Measurements from ENCODE around the gene NANOS2.

NANOS2 gene

DNA sequence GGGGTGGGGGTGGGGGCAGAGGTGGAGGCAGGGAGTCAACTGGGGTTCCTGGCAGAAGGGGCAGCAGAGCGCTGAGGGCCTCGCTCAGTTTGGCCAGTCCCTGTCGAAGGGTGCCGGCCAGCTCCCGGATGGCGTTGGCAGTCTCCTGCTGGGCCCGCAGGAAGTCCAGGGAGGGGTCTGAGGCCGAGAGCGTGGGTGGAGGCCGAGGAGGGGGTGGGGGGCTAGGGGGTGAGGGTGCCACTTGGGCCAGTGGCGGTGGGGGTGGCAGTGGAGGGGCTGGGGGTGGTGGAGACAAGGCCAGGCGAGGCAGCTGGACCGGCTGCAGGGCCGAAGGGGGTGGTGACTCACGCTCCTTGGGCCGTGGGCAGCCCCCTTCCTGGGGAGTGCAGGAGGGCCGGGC lies 23.7 kb downstream of the NANOS2 start:
- no peak for DNase-seq

DNA sequence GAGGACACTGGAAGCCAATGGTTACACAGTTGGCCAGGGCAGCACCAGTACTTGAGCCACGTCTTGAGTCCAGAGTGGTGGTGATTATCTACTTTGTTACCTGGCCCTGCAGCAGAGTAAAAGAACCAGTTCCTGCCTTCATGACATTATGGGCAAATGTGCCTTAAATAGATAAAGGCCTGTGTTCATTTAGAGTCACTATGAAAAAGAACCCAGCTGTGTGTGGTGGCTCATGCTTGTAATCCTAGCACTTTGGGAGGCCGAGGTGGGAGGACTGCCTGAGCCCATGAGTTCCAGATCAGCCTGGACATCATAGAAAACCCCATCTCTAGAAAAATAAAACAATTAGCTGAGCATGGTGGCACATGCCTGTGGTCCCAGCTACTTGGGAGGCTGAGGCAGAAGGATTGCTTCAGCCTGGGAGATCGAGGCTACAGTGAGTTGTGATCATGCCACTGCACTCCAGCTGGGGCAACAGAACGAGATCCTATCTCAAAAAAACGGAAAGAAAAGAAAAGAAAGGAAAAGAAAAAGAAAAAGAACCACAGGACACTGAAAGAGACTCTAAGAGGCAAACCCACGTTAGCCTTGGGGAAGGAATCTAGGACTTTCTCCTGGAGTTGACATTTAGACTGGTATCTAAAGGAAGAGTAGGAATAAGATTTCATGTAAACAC lies 25.2 kb downstream of the NANOS2 start:
- DNase-seq = no peak

DNA sequence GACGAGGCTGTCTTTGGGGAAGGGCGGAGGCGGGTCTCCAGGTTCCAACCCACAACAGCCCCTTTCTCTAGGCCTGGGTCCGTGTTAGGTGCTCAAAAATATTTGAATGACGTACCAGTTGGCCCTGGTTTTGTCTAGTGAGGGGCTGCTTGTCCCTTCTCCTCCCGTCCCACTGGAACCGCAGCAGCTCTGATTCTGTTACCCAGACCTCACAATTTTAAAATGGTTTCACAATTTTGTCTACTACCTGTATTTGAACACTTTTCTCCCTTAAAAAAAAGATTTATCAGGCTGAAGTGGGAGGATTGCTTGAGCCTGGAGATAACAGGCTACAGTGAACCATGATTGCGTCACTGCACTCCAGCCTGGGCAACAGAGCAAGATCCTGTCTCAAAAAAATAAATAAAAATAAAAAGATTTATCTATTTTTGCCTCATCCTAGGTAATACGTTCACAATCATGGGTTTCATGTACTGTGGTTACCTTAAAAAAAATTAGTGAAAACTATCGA lies 27.3 kb downstream of the NANOS2 start:
- DNase-seq = no peak

DNA sequence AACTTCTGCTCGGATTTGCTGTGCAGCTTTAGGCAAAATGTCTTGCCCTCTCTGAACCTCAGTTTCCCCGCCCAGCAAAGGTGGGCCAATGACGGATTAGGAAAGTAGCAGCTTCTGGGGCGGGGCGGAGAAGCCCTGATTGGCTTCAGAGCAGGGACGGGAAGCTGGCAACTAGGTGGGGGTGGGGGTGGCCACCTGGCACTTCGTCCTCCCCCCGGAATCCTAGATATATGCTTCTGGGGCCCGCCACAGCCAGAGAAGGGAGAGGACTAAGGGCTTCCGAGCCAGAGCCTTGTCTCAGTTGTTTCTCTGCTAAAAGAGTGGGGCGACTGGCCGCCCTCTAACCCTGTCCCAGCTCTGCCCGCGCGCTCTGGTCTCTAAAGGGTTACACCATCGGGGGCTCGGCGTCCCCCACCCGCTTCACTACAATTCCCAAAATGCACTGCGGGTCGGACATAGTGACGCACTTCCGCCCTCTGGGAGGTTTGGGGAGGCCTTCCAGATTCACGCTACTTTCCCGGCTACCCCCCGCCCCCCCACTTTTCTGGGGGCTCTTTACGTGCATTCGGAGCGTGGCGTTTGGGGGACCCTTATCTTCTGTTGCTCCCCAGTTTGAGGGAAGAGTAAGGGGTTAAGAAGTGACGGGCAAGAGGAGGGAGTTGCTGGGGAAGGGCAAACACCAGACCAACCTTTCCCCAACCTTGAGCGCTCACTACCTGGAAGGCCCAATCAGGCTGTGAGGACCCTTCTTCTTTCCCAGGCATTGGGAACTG lies 28.0 kb downstream of the NANOS2 start:
- DNase-seq = peak; percentile 88

DNA sequence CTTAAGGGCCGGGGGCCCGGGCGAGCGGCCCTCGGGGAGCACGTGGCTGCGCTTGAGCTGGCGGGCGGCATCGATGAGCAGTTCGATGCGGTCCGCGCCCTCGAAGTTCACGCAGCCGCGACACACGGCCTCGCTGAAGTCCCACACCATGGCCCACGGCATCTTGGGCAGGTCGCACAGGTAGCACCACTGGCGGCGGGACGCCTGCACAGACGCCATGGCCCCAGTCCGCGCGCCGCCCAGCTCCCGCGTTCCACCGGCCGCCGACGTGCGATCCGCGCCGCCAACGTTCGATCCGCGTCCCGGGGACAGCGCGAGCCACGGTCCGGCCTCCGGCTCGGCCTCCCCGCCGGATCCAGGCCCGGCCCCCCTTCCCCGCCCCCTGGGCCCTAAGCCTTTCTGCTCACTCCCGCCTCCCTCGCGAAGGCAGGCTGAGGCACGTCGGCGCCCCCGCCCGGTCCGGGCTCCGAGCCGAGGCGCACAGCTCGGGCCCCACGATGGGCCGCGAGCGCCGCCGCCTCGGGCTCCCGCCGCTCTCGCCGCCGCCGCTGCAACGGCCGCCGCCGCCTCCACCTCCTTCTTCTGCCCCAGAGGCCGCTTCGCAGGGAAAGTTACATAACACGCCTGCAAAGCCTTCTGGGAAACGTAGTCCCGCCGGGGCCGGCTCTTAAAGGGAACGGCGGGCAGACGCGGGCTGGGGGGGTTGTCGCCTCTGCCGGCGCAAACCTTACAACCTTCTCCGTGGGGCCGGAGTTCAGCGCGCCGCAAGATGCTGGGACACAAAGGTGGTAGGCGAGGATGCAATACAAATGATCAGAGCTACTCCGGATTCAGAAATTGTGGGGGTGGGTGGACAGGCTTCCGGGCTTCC lies 28.8 kb downstream of the NANOS2 start, which contains the start of gene IRF2BP1:
Gene IRF2BP1, minus strand, starts transcription at position 586 of the 871 bp plus-strand sequence. Its CDS starts 367 bp downstream, at position 219.
- peak; percentile 90 for DNase-seq

DNA sequence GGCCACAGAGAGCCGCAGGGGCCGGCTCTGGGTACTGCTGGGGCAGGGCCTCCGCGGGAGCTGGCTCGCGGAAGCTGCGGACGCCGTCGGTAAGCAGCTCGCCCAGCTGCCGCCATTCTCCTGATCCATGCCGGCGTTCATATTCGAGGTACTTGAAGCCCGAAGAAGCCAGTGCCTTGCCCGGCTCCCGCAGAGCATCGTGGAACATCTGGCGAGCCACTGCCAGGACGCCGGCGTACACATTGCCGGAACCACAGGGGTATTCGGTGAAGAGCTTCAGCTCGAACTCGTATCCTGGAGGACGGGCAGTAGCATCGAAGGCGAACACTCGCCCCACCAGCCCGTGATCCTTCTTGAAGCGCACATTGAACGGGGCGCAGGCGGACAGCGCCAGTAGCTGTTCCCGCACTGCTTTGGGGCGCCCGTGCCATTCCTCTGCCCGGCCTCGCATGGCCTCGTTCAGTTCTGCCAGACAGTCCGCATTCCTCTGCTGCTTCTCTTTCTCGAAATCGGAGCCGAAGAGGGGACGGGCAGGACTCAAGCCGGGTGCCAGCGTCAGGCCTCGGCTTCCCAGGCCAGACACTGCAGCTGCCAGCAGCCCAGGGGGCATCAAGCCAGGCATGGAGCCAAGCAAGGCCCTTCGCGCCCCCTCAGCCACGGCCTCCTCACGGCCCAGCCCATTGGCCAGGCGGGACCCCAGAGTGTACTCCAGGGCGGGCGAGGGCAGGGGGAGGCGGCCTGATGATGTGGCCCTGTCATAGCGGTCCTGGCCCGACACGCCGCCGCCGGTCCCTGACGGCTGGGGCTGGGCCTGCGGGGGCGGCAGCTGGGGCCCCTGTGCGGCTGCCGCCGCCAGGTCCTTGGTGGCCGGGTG lies 29.7 kb downstream of the NANOS2 start:
- no peak for DNase-seq

DNA sequence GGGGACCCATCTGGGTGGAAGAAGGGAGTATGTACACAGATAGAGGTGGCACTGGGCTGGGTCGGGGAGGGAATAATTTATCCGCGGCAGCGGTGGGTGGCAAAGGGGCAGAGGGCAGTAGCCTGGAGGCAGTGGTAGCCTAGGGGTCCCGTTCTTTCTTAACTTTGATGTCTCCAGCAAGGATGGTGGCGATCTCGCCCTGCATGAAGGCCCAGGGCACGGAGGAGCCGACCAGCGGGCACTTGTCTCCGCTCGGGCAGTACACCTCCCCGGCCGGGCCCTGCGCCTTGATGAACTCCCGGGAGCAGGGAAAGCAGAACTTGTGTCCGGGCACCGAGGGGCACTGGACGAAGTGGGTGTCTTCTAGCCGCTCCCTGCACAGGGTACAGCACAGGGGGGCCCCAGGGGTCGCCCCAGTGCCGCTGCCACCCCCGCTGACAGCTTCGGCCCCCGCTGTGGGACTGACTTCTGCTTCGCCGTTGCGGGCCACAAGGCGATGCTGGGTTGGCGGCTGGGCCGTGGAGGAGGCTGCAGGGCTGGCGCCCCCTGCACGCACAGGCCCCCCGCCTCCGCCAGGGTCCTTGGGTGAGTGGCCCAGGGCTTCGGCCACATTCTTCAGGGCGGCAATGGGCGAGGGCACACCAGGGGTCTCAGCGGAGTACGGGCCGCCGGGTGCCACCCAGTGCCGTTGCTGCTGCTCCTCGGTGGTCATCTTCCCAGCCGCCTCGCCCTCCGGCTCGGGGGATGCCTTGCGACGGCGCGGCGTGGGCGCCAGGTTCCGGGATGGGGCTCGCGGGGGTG lies 30.5 kb downstream of the NANOS2 start:
- DNase-seq = no peak

DNA sequence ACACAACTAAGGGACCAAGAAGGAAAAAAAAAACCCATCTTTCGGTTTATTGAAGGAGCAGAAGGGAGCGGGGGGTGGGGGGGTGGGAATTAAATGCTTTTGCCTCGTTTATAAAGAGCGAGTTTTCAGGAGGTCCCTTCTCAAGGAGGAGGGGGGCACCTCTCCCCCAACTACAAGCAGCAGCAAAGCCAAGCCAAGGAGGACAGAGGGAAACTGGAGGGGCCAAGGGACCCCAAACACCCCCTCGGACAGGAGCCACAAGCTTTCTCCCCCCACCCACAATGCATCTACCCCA lies 31.0 kb downstream of the NANOS2 start:
- DNase-seq = no peak

DNA sequence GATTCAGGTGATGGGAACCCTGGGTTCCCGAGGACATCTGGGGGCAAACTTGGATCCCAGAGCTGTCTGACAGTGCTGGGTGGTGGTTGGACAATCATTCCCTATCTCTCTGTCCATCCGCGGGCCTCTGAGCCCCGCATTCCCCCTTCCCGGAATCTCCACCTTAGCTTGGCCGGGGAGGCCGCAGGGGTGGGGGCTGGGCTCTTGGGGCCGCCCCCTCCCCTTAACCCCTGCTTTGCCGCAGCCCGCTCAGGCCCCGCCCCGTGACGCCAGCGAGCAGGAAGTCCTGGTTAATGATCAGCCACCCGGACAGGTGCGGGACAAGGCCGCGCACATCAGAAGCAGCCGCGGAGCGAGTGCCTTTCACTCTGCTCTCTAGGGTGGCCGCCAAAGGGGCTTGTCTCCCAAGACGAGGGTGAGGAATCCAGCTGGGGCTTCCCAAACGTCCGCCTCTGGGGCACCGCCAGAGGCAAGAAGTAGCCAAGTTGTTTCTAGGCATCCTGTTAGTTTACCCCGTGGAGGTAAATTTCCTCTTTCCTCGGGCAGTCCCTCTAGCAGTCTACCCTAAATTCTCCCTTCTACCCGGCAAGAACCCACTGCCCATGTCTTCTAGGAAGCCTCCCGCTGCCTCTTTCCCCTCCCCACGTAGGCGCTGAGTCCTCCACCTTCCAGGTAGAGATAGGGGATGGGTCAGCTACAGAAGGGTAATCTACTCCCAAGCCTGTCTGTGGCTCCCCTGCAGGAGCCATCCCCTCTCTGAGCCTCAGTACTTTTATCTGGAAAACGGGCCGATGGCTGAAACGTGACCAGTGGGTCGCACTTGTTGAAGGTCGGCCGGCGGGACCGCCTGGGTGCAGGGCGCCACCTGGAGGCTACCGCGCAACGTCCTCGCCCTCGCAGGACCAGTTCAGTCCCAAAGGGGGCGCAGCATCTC lies 31.7 kb downstream of the NANOS2 start:
- DNase-seq = peak; percentile 87

DNA sequence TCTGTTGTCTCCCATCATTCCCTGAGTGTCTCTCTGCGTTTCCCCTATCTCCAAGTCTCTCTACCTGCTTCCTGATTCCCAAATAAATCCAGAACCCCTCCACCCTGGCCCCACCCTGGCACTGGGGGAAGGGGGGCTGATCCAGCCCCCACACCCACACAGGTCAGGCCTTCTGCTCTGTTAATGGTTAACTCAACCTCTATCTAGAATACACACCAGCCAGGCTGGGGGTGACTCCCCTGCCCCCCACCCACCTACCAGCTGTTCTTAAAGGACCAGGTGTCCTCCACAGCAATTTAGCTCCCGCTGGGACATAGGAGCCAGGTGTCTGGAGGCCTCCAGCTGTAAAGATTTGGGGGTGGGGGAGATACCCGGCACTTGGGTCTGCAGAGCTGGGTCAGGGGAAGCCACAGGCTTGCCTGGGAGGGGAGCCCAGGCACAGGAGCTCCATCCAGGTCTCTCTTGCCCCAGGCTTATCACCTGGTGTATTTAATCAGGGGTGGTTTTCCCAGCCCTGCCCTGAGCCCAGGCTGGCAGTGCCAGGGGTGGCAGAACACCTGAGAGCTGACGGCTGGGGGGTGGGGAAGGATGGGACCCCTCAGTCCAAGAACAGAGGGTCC lies 32.6 kb downstream of the NANOS2 start:
- peak; percentile 6 for DNase-seq

DNA sequence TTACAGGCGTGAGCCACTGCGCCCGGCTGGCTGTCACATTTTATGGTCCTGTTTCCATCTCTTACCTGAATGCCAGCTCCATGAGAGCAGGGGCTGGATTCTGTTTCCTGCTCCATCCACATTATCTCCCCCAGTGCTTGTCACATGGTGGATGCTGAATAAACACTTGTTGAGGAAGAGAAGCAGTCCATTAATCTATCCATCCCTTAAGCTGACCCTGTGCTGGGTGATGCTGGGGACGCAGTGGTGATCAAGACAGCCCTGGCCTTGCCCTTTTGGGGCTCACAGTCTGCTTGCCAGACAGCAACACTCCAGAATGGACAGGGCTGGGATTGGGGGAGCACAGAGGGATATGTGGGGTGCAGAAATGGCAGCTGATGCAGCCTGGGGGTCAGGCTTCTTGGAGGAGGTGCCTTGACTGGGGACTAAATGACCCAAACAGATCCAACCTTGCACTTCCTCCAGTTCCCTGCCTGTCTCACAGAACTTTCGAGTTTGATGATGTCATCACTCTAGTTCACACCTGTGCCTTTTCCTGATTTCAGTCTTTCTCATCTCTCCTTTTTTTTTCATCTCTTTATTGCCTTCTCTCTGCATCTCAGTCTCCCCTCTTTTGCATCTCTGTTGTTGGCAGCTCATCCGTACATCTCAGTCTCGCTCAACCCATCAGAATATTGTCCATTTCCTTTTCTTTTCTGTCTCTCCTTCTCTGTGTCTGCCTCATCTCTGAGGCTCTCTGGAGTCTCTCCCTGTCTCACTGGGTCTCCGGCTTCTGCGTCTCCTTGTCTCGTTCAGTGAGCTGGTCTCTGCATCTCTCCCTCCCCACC lies 33.3 kb downstream of the NANOS2 start:
- no peak for DNase-seq

DNA sequence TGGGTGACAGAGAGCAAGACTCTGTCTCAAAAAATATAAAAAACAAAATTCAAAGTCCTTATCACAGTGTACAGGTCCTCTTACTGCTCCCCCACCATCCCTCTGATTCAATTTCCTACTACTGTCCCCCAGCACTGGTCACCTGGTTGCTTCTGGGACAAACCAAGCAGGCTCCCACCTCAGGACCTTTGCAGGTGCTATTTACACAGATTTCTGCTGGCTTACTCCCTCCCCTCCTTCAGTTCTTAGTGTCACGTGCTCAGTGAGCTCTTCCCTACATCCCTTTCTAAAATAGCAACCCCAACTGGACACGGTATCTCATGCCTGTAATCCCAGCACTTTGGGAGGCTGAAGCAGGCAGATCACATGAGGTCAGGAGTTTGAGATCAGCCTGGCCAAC lies 34.6 kb downstream of the NANOS2 start:
- DNase-seq = no peak

DNA sequence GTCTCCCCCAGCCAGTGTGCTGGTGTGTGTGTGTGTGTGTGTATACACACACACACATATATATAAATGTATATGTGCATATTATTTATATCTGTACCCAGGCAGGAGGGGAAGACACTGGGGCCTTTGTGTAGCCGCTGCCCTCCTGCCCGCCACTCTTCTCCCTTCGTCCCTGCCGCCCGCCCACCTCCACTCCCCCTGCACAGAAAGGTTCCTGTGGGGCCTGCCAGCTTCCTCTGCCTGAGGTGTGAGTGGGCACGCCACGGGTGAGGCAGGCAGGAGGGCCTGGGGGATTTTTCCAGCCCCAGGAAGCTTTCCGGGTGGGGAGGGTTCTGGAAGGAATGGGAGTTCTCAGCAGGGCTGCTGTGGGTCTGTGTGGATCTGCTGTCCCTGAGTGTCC lies 35.5 kb downstream of the NANOS2 start:
- no peak for DNase-seq

DNA sequence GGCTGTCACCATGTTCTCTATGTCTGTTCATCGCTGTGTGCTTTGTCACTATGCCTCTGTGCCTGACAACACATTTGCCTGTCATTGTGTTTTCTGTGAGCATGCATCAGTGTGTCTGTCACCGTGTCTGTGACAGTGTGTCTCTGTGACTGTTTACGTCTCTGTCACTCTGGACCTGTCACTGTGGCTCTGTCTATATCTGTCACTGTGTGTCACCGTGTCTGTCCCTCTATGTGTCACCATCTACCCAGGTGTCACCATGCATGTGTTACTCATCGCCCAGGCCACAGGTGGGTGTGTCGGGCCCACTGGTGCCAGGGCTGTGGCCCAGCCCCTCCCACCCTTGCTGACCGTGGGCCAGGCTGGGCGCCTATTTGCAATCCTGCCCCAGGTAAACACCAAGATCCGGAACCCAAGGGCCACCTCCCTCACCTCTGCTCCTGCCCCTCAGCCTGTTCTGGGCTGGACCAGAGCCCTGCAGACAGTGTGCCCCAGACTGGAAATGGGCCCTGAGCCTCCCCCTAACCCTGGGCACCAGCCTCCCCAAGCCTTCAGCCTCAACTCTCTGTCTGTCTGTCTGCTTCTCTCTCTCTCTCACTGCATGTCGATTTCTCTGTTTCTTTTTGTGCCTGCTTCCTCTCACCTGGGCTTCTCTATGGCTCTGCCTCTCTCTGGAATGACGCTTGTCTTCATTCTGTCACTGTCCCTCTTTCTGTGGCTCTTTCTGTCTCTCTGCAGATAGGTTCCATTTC lies 36.4 kb downstream of the NANOS2 start:
- DNase-seq = no peak

DNA sequence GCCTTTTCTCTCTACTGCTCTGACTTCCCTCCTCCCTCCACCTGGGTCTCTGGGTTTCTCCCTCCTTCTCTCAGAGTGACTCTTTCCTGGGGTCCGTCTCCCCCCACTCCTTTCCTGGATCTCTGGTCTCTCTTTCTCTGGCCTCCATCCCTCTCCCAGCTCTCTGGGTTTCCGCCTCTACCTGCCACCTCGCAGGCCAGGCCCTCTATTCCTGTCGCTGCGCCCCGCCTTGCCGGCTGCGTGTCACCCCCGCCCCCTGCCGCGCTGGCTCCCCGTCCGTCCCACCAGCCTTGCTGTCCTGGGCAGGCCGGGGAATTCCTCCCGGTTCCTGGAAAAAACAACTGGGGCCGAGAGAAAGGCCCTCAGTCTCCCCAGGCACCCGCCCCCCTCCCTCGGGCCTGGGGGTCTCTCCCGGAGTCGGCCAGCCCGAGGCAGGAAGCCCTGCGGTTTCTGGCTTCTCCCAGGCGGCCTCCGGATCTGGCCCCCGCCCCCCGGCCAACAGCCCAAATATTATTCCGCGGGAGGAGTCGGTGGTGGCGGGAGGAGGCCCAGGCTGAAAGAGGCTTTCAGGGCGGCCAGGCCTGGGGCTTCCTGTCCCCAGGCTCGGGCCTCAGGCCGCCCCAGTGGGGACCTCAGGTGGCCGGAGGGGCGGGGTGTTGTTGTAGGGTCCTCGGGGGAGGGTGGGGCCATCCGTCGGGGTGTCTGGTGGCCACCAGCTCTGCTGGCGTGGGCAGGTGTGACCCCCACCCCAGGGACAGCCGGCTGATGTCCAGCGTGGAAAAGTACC lies 38.0 kb downstream of the NANOS2 start:
- DNase-seq = no peak

DNA sequence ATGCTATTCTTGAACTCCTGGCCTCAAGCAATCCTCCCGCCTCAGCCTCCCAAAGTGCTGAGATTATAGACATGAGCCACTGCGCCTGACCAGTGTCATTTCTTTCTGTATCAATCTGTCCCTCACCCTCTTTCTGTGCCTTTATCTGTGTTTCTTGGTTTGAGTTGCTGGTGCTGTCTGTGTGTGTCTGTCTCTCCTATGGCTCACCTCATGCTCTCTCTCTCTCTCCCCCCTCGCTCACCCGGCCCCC lies 38.5 kb downstream of the NANOS2 start:
- DNase-seq = no peak

DNA sequence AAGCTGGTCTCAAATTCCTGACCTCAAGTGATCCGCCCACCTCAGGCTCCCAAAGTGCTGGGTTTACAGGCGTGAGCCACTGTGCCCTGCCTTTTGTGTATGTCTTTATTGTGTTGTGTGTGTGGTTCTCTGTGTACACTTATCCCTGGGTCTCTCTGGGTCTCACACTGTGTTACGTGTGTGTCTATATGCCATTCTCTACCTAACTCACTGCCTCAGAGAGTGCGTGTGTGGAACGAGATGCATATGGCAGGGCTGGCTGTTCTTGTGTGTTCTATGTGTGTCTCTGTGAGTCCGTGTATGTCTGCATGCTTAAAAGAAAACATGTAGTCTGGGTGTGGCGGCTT lies 40.0 kb downstream of the NANOS2 start:
- no peak for DNase-seq

DNA sequence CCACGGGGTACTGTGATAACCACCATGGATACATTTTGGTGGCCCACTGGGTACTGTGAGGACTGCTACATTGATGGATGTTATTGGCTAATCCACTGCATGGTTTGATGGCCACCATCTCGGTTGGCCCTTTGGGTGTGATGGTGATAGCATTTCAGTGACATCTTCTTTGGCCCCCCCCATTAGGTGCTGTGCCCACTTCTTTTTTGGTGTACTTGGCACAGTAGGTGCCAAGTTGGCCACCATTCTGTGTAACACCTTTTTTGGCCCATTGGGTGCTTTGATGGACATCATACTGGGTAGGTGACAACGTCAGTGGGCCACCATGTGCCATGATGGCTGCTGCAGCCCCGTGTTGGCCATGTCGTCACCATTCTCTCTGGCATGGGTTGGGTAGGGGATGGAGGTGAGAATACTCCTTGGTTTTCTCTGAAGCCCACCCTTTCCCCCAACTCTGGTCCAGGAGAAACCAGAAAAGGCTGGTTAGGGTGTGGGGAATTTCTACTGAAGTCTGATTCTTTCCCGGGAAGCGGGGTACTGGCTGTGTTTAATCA lies 41.3 kb downstream of the NANOS2 start:
- DNase-seq = no peak

Measured in NCI-H774 (cell line).